GM23248 (cell line): ENCODE measurements around the gene SYTL3. TPM values are rescaled to one million over a fixed set of nuclear protein-coding genes. Genes with fewer than 3 reads are reported as not detected.

Experiments used
- DNase-seq: peaks from one replicate; pipeline ENCODE4 v3.0.0-alpha.2; 2015
- H2AFZ ChIP-seq: fragments of 200-600 bp; sonication (generic); 2 replicates; pipeline ENCODE4 v1.6.1; 2016; ENCODE audit warnings: antibody characterized with exemption
- H3F3A ChIP-seq: fragments of 200-600 bp; sonication (generic); 2 replicates; pipeline ENCODE4 v1.6.1; 2016; ENCODE audit warnings: mild to moderate bottlenecking, antibody characterized with exemption, mixed run types; ENCODE audit not compliant: insufficient read depth
- H3K27ac ChIP-seq: fragments of 200-600 bp; sonication (generic); 2 replicates; pipeline ENCODE4 v1.5.1; 2016; ENCODE audit warnings: mild to moderate bottlenecking
- H3K27me3 ChIP-seq: fragments of 200-600 bp; sonication (generic); replicated peaks from 2 replicates; pipeline ENCODE4 v1.6.1; 2016; ENCODE audit warnings: mild to moderate bottlenecking; ENCODE audit not compliant: insufficient read depth
- H3K36me3 ChIP-seq: fragments of 200-600 bp; sonication (generic); 2 replicates; pipeline ENCODE4 v1.6.1; 2016; ENCODE audit warnings: low read depth, mild to moderate bottlenecking
- H3K4me1 ChIP-seq: fragments of 200-600 bp; sonication (generic); 2 replicates; pipeline ENCODE4 v1.6.1; 2016; ENCODE audit warnings: mild to moderate bottlenecking; ENCODE audit not compliant: insufficient read depth
- H3K4me2 ChIP-seq: fragments of 200-600 bp; sonication (generic); one replicate; pipeline ENCODE4 v1.6.1; 2016; ENCODE audit warnings: mild to moderate bottlenecking; ENCODE audit not compliant: unreplicated experiment
- H3K4me3 ChIP-seq: fragments of 200-600 bp; sonication (generic); 2 replicates; pipeline ENCODE4 v1.5.1; 2016; ENCODE audit warnings: mild to moderate bottlenecking
- H3K79me2 ChIP-seq: fragments of 200-600 bp; sonication (generic); 2 replicates; pipeline ENCODE4 v1.6.1; 2016; ENCODE audit warnings: mild to moderate bottlenecking; ENCODE audit not compliant: insufficient read depth
- H3K9ac ChIP-seq: fragments of 200-600 bp; sonication (generic); 2 replicates; pipeline ENCODE4 v1.6.1; 2016; ENCODE audit warnings: mild to moderate bottlenecking
- H3K9me2 ChIP-seq: fragments of 200-600 bp; sonication (generic); 2 replicates; pipeline ENCODE4 v1.6.1; 2016; ENCODE audit warnings: mixed run types, mild to moderate bottlenecking, moderate library complexity; ENCODE audit not compliant: insufficient read depth
- H3K9me3 ChIP-seq: fragments of 200-600 bp; sonication (generic); one replicate; pipeline ENCODE4 v1.6.1; 2017; ENCODE audit warnings: low read depth
- H4K20me1 ChIP-seq: fragments of 200-600 bp; sonication (generic); 2 replicates; pipeline ENCODE4 v1.6.0; 2016; ENCODE audit not compliant: insufficient read depth
- EZH2 ChIP-seq: fragments of 200-600 bp; sonication (generic); IDR thresholded peaks from 2 replicates; pipeline ENCODE4 v1.6.1; 2018; ENCODE audit warnings: antibody characterized with exemption, mild to moderate bottlenecking; ENCODE audit not compliant: insufficient read depth, poor library complexity, severe bottlenecking
- EZH2phosphoT487 ChIP-seq: fragments of 200-600 bp; sonication (generic); IDR thresholded peaks from 2 replicates; pipeline ENCODE4 v1.6.1; 2018; ENCODE audit warnings: antibody characterized with exemption, moderate library complexity, mild to moderate bottlenecking, low read depth; ENCODE audit not compliant: insufficient read depth
- WGBS, 2 experiments: methylation state at CpG; one replicate each; pipeline ENCODE4 v1.1.6; 2015 to 2017; ENCODE audit warnings: low lambda C conversion rate in 2 of 2, low coverage in 1 of 2; ENCODE audit errors: missing lambda C conversion rate in 2 of 2; 5-methylcytosine and 5-hydroxymethylcytosine counted together
- in situ Hi-C: fragments of 300-500 bp; cut with MboI; formaldehyde crosslinking; loops from 2 replicates; pipeline ENCODE4 v1.15.0; 2020
- polyA plus RNA-seq: library from polyadenylated mRNA; unstranded; fragments of >200 nt; fragmentation: Nextera tagmentation; extraction: Ambion mirVana; gene quantifications from 2 replicates; pipeline ENCODE4 v1.2.1, GENCODE V29; 2016
- total RNA-seq: library from RNA; depleted of rRNA; stranded (reverse); fragments of >200 nt; shearing (Covaris generic); gene quantifications from 2 replicates; pipeline ENCODE4 v1.2.3, GENCODE V29; 2014

The SYTL3 gene
- total and polyA plus RNA-seq, 2 experiments from 2014 or later = 2.1 to 2.3 TPM

GRCh38 chr6:158703111-158703836, 53.4 kb downstream of the SYTL3 start:
- in situ Hi-C loops = loop anchor here (25.0 kb wide), 1 partner anchor 259 kb away; no protein-coding TSS in a partner anchor
- 55 to 61% methylated on average over 14 of the region's 14 CpGs for WGBS, 2 experiments
- Histone ChIP-seq H3K9me3 (no peaks in the 10 kb centered on the region), H3K27ac (no peak overlapping the region), H3K4me3 (no peak overlapping the region), H3K79me2 (no peaks in the 10 kb centered on the region), H3K27me3 (no peaks in the 10 kb centered on the region), H3K9me2 (no peaks in the 10 kb centered on the region), H4K20me1 (no peaks in the 10 kb centered on the region), H3K4me1 (peaks cover 18% of the 10 kb centered on the region), H3K4me2 (no peak overlapping the region), H3K36me3 (no peaks in the 10 kb centered on the region), H3K9ac (no peak overlapping the region), H3F3A (peaks cover 14% of the 10 kb centered on the region; the same call in 1 of the 2 replicates), H2AFZ (no peak overlapping the region)
- TF ChIP-seq EZH2 (no peak), EZH2phosphoT487 (no peak)
- no peak for DNase-seq

DNA sequence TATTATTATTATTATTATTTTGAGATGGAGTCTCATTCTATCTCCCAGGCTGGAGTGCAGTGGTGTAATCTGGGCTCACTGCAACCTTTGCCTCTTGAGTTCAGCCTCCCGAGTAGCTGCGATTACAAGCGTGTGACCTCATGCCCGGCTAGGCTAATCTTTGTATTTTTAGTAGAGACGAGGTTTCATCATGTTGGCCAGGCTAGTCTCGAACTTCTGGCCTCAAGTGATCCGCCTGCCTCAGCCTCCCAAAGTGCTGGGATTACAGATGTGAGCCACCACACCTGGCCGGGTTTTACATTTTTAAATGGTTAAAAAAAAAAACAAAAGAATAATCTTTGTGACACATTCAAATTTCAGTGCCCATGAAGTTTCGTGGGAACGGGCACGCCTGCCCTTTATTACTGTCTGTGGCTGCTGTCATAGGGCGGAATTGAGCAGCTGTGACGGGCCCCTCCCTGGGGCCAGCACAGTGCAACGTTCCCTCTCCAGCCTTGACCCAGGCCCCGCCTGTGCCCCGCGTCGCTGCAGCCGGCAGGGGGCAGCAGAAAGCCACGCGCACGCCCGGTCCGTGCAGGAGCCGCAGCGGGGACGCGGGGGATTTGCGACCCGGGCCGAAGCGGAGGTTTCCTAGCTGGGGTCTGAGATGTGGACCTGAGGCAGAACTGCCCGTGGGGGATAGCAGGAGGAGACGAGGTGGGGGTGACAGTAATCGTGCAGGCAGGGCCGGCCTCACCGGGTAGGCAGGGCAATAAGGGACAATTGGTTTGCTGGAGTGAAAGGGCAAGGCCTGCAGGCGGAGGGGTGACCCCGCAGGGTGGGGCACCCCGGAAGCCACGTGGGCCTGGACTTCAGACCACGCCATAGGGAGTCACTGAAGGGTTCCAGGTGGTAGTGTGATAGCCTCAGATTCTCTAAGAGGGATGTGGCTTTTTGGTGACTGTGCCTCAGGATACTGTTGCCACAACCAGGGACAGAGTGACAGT, 54.3 kb downstream of the SYTL3 start:
- no peaks in the 10 kb centered on the region for H3K27me3 ChIP-seq
- H3F3A ChIP-seq = peaks cover 8% of the 10 kb centered on the region; the same call in 1 of the 2 replicates
- in situ Hi-C loops = loop anchor here (25.0 kb wide), 1 partner anchor 258 kb away; no protein-coding TSS in a partner anchor
- H3K4me2 ChIP-seq = peak overlapping the region; percentile 87
- H3K9me3 ChIP-seq = no peaks in the 10 kb centered on the region
- H3K4me3 ChIP-seq = peak overlapping the region; percentile 77
- peak overlapping the region; percentile 70 for H3K9ac ChIP-seq
- H3K9me2 ChIP-seq = no peaks in the 10 kb centered on the region
- H3K36me3 ChIP-seq = no peaks in the 10 kb centered on the region
- TF ChIP-seq EZH2 = no peak
- no peak for TF ChIP-seq EZH2phosphoT487
- peak; percentile 80 for DNase-seq
- no peaks in the 10 kb centered on the region for H3K79me2 ChIP-seq
- no peak overlapping the region for H3K27ac ChIP-seq
- H2AFZ ChIP-seq = peak overlapping the region; percentile 96
- 7 to 9% methylated on average over 41 to 42 of the region's 42 CpGs for WGBS, 2 experiments
- H3K4me1 ChIP-seq = peaks cover 12% of the 10 kb centered on the region
- no peaks in the 10 kb centered on the region for H4K20me1 ChIP-seq

- H3K4me3 ChIP-seq = no peak overlapping the region
- WGBS, 2 experiments = 89 to 94% methylated on average over 7 to 13 of the region's 13 CpGs
- peaks cover 8% of the 10 kb centered on the region; the same call in 1 of the 2 replicates for H3F3A ChIP-seq
- no peaks in the 10 kb centered on the region for H4K20me1 ChIP-seq
- H3K79me2 ChIP-seq = no peaks in the 10 kb centered on the region
- H3K9ac ChIP-seq = no peak overlapping the region
- peaks cover 12% of the 10 kb centered on the region for H3K4me1 ChIP-seq
- no peaks in the 10 kb centered on the region for H3K9me3 ChIP-seq
- in situ Hi-C loops = loop anchor here (25.0 kb wide), 1 partner anchor 257 kb away; no protein-coding TSS in a partner anchor
- no peaks in the 10 kb centered on the region for H3K9me2 ChIP-seq
- no peaks in the 10 kb centered on the region for H3K27me3 ChIP-seq
- H3K27ac ChIP-seq = no peak overlapping the region
- no peak overlapping the region for H3K4me2 ChIP-seq
- no peaks in the 10 kb centered on the region for H3K36me3 ChIP-seq
- TF ChIP-seq EZH2 (no peak), EZH2phosphoT487 (no peak)
- H2AFZ ChIP-seq = no peak overlapping the region
- DNase-seq = no peak
Observed at GRCh38 chr6:158705386-158706126, 55.7 kb downstream of the SYTL3 start.
